SK-N-MC (cell line): ENCODE data around the gene SLC39A11.
"Not testable (repeated sequence)": the region's sequence is repeated elsewhere in the genome, so short reads cannot be mapped to it uniquely, and the experiment has no call there.

ENCODE experiments used
- DNase-seq: peaks from one replicate; pipeline ENCODE4 v3.0.0-alpha.2; 2011; ENCODE audit warnings: low read depth, low spot score
- H3K27ac ChIP-seq: fragments of 200-600 bp; sonication (generic); 2 replicates; pipeline ENCODE4 v1.5.1; 2016; ENCODE audit warnings: mixed run types
- H3K36me3 ChIP-seq: fragments of 200-600 bp; sonication (generic); 2 replicates; pipeline ENCODE4 v1.6.1; 2017; ENCODE audit warnings: antibody characterized with exemption, low read length, mixed read lengths; ENCODE audit not compliant: insufficient read depth
- H3K4me3 ChIP-seq: fragments of 200-600 bp; sonication (generic); 2 replicates; pipeline ENCODE4 v1.5.1; 2016
- H3K9ac ChIP-seq: fragments of 200-600 bp; sonication (generic); 2 replicates; pipeline ENCODE4 v1.8.0; 2017; ENCODE audit warnings: mixed run types, mixed read lengths; ENCODE audit not compliant: insufficient read length
- H3K9me3 ChIP-seq: fragments of 200-600 bp; sonication (generic); 2 replicates; pipeline ENCODE4 v1.6.1; 2017; ENCODE audit warnings: low read depth, mild to moderate bottlenecking, antibody characterized with exemption, low read length, moderate library complexity, mixed read lengths
- EZH2 ChIP-seq: fragments of 200-600 bp; sonication (generic); IDR thresholded peaks from one replicate; pipeline ENCODE4 v1.6.1; 2017; ENCODE audit warnings: antibody characterized with exemption
- FOXP2 ChIP-seq: optimal IDR thresholded peaks from 2 replicates; pipeline ENCODE3; 2011; ENCODE audit warnings: mild to moderate bottlenecking, moderate library complexity; ENCODE audit not compliant: insufficient read depth; ENCODE audit errors: extremely low read length, control extremely low read depth
- POLR2AphosphoS5 ChIP-seq: IDR thresholded peaks from 2 replicates; pipeline ENCODE4 v1.6.1; 2012; ENCODE audit warnings: mild to moderate bottlenecking, low read depth, low read length, borderline replicate concordance

SLC39A11 gene

GRCh38 chr17:72900654-72900971 is 191.9 kb downstream of the SLC39A11 start:
- no peak for DNase-seq
- no peak overlapping the region for H3K9ac ChIP-seq

GRCh38 chr17:72898725-72899124 is 193.8 kb downstream of the SLC39A11 start:
- no peak overlapping the region for H3K4me3 ChIP-seq
- no peaks in the 10 kb centered on the region for H3K36me3 ChIP-seq
- TF ChIP-seq FOXP2 (no peak), EZH2 (no peak), POLR2AphosphoS5 (no peak)
- no peak overlapping the region for H3K27ac ChIP-seq
- no peak overlapping the region for H3K9ac ChIP-seq
- DNase-seq = no peak
- no peaks in the 10 kb centered on the region for H3K9me3 ChIP-seq

More at GRCh38 chr17:72900654-72900971, 191.9 kb downstream of the SLC39A11 start:
- no peaks in the 10 kb centered on the region for H3K36me3 ChIP-seq
- H3K27ac ChIP-seq = no peak overlapping the region
- TF ChIP-seq EZH2 = no peak
- TF ChIP-seq POLR2AphosphoS5 = no peak
- no peak for TF ChIP-seq FOXP2
- no peaks in the 10 kb centered on the region for H3K9me3 ChIP-seq
- no peak overlapping the region for H3K4me3 ChIP-seq

DNA sequence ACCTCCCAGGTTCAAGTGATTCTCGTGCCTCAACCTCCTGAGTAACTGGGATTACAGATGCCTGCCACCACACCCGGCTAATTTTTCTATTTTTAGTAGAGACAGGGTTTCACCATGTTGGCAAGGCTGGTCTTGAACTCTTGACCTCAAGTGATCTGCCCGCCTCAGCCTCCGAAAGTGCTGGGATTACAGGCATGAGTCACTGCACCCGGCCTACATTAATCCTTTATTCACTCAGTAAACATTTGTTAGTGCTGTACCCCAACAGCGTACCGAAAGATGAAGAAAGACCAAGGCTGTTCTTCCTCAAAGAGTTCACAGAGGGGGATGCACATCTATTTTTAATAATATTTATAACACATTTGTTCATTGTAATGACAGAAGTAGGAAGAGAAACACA is 196.2 kb downstream of the SLC39A11 start:
- not testable (repeated sequence) for DNase-seq, H3K9ac ChIP-seq, H3K4me3 ChIP-seq, H3K9me3 ChIP-seq, H3K27ac ChIP-seq, H3K36me3 ChIP-seq

GRCh38 chr17:72891627-72892026 is 200.9 kb downstream of the SLC39A11 start:
- TF ChIP-seq EZH2 = no peak
- TF ChIP-seq FOXP2 = no peak
- no peak for TF ChIP-seq POLR2AphosphoS5
- H3K27ac ChIP-seq = no peak overlapping the region
- H3K9me3 ChIP-seq = no peaks in the 10 kb centered on the region
- no peaks in the 10 kb centered on the region for H3K36me3 ChIP-seq
- DNase-seq = no peak
- H3K4me3 ChIP-seq = no peak overlapping the region
- H3K9ac ChIP-seq = no peak overlapping the region

DNA sequence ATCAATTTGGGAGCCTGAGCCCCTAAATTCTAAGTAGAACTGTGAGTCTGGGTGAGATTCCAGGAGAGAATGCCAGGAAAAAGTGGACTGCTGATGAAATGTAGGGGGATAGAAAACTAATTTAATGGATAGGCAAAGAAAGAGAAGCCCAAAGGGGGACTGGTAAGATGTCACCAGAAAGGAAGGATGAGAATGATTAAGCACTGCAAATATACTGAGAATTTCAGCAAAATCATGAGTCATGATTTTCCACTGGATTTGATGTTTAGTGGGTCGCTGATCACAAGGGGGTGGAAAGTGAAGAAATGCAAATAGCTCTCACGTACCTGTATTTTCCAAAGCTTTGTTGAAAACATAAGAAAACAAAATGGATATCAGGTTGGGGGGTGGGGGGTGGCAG is 201.8 kb downstream of the SLC39A11 start:
- no peak for DNase-seq
- Histone ChIP-seq H3K36me3 (no peaks in the 10 kb centered on the region), H3K9ac (no peak overlapping the region), H3K9me3 (no peaks in the 10 kb centered on the region), H3K4me3 (no peak overlapping the region), H3K27ac (no peak overlapping the region)
- TF ChIP-seq FOXP2 = no peak
- no peak for TF ChIP-seq EZH2
- TF ChIP-seq POLR2AphosphoS5 = no peak

DNA sequence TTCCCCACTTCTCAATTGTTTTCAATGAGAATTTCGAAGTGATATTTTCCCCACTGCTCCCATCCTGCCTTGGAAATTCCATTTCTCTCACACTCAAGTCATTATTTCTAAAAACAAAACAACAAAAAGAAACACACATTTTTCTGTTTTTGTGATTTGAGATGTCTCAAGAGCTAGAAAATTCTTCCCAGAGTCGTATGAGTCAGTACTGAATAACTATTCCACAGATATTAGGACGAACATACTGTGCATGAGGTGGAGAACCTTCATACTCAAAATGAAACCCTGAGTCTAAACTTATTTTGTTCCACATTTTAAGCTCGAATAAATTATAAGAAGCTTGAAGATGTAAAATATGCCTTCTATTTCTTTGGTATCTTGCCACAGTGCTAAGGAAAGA is 204.6 kb downstream of the SLC39A11 start:
- DNase-seq = no peak
- H3K9me3 ChIP-seq = no peaks in the 10 kb centered on the region
- H3K9ac ChIP-seq = no peak overlapping the region
- H3K4me3 ChIP-seq = no peak overlapping the region
- TF ChIP-seq EZH2 (no peak), POLR2AphosphoS5 (no peak), FOXP2 (no peak)
- no peaks in the 10 kb centered on the region for H3K36me3 ChIP-seq
- H3K27ac ChIP-seq = no peak overlapping the region

DNA sequence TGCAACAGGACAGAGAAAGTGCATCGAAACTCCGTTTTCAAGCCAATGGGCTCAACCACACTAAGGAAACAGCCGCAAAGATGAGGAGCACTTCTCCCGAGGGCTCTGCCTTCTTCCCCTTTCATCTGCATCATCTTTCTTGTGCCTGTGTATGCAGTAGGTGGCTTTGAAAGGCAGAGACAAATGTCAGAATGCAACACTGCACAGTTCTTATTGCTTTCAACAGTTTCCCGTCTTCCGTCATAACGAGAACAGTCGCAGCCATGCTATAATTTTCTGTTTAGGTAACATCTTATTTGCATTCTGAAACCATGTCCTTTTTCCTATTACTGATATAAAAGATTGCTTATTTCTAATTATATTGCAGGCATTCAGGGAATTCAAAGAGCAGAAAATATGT is 205.2 kb downstream of the SLC39A11 start:
- DNase-seq = no peak
- Histone ChIP-seq H3K27ac (no peak overlapping the region), H3K4me3 (no peak overlapping the region), H3K36me3 (no peaks in the 10 kb centered on the region), H3K9me3 (no peaks in the 10 kb centered on the region), H3K9ac (no peak overlapping the region)
- TF ChIP-seq FOXP2 (no peak), POLR2AphosphoS5 (no peak), EZH2 (no peak)

- TF ChIP-seq POLR2AphosphoS5 (no peak), FOXP2 (no peak), EZH2 (no peak)
- DNase-seq = no peak
- Histone ChIP-seq H3K36me3 (no peaks in the 10 kb centered on the region), H3K9ac (no peak overlapping the region), H3K9me3 (no peaks in the 10 kb centered on the region), H3K27ac (no peak overlapping the region), H3K4me3 (no peak overlapping the region)
Measured at GRCh38 chr17:72886622-72887021, 205.9 kb downstream of the SLC39A11 start.

DNA sequence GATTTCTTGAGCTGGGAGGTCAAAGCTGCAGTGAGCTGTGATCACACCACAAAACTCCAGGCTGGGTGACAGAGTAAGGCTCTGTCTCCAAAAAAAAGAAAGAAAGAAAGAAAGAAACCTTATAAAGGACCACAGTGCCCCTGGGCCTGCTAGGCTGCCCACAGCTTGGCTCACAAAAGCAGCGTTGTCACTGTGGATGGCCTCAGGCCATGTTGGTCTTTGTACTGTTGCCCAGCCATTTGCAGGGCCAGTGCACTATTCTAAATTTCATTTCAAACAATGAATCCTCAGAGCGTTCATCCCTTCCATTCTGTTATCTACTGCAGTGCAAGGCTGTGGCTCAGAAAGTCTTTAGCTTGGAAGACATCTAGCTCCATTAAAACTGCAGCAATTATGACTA is 208.4 kb downstream of the SLC39A11 start:
- no peak overlapping the region for H3K27ac ChIP-seq
- H3K9me3 ChIP-seq = no peaks in the 10 kb centered on the region
- H3K4me3 ChIP-seq = no peak overlapping the region
- H3K9ac ChIP-seq = no peak overlapping the region
- DNase-seq = no peak
- no peaks in the 10 kb centered on the region for H3K36me3 ChIP-seq
- TF ChIP-seq FOXP2 (no peak), POLR2AphosphoS5 (no peak), EZH2 (no peak)
